Spleen (tissue), 11 donors: ENCODE results near the gene TNFRSF14. TPM values are rescaled to one million over a fixed set of nuclear protein-coding genes. Genes with fewer than 3 reads are reported as not detected.

Source experiments
- DNase-seq: peaks from one replicate; pipeline ENCODE4 v3.0.0-alpha.2; 2020
- H3K27ac ChIP-seq, 8 donors: fragments of 200-600 bp; sonication (generic) in 7 of 8; 1 replicate in 4 of 8; 2 replicates in 4 of 8; pipeline versions ENCODE4 v1.5.0 to v1.8.0; 2016 to 2021; ENCODE audit warnings: inconsistent platforms in 4 of 8, mild to moderate bottlenecking in 4 of 8, moderate library complexity in 1 of 8
- H3K27me3 ChIP-seq, 7 donors: fragments of 200-600 bp; sonication (generic) in 6 of 7; replicated peaks in 1 of 7; 1 replicate in 4 of 7; 2 replicates in 3 of 7; pipeline versions ENCODE4 v1.5.0 to v1.8.0; 2016 to 2021; ENCODE audit warnings: inconsistent platforms in 3 of 7, mild to moderate bottlenecking in 1 of 7
- H3K36me3 ChIP-seq, 6 donors: fragments of 200-600 bp; sonication (generic) in 5 of 6; 1 replicate in 4 of 6; 2 replicates in 2 of 6; pipeline versions ENCODE4 v1.5.0 to v1.8.0; 2016 to 2021; ENCODE audit warnings: inconsistent platforms in 2 of 6
- H3K4me1 ChIP-seq, 6 donors: fragments of 200-600 bp; sonication (generic) in 5 of 6; 1 replicate in 3 of 6; 2 replicates in 3 of 6; pipeline versions ENCODE4 v1.5.0 to v1.8.0; 2016 to 2021; ENCODE audit warnings: inconsistent platforms in 3 of 6
- H3K4me3 ChIP-seq, 8 donors: fragments of 200-600 bp; sonication (generic) in 7 of 8; 1 replicate in 4 of 8; 2 replicates in 4 of 8; pipeline versions ENCODE4 v1.5.0 to v1.8.0; 2016 to 2021; ENCODE audit warnings: inconsistent platforms in 4 of 8, mild to moderate bottlenecking in 4 of 8, moderate library complexity in 2 of 8
- H3K9me3 ChIP-seq, 8 donors: fragments of 200-600 bp; sonication (generic) in 7 of 8; 1 replicate in 4 of 8; 2 replicates in 4 of 8; pipeline versions ENCODE4 v1.5.0 to v1.8.0; 2016 to 2021; ENCODE audit warnings: inconsistent platforms in 4 of 8
- POLR2A ChIP-seq, 3 donors: fragments of 450-650 bp; IDR thresholded peaks; one replicate each; pipeline ENCODE4 v1.5.1; 2017; ENCODE audit warnings: antibody characterized with exemption in 3 of 3, mild to moderate bottlenecking in 1 of 3
- POLR2AphosphoS5 ChIP-seq, 3 donors: sonication (generic); formaldehyde crosslinking; IDR thresholded peaks; one replicate each; pipeline ENCODE4 v1.5.1; 2017; ENCODE audit warnings: antibody characterized with exemption in 3 of 3
- WGBS, 5 donors: extraction: QIAGEN DNeasy Blood & Tissue Kit in 3 of 5; methylation state at CpG; one replicate each; pipeline versions ENCODE4 v1.1.5 to v1.1.7; 2013 to 2018; 5-methylcytosine and 5-hydroxymethylcytosine counted together
- intact Hi-C: fragments of 100-400 bp; cut with DNase I; formaldehyde crosslinking; loops from one replicate; pipeline ENCODE4 v1.15.0; 2023; ENCODE audit warnings: low total_unique reads
- polyA plus RNA-seq, 3 donors: library from polyadenylated mRNA; stranded (reverse); fragments of 200-250 nt; gene quantifications; one replicate each; pipeline ENCODE4 v1.2.1, GENCODE V29; 2013
- total RNA-seq, 7 donors: library from RNA; depleted of rRNA in 3 of 7; stranded (reverse); fragments of >200 nt in 3 of 7; fragmentation: NEBNext Ultra II Directional in 4 of 7; extraction: Animal tissue kit (Norgen Biotek cat#: 25700) in 4 of 7; gene quantifications; one replicate each; pipeline versions ENCODE4 v1.1.0 to v1.2.1, GENCODE V29; 2016 to 2021
- TF ChIP-seq, protein P1 (sequence below), 11 experiments: fragments of 200-600 bp in 7 of 11; fragments of 450-650 bp in 4 of 11; sonication (generic) in 4 of 11; IDR thresholded peaks in 8 of 11; conservative IDR thresholded peaks in 3 of 11; 1 replicate in 7 of 11; 2 replicates in 4 of 11; pipeline versions ENCODE4 v1.4.0 to v1.8.0; 2016 to 2021; ENCODE audit warnings: antibody characterized with exemption in 11 of 11, inconsistent platforms in 4 of 11, mild to moderate bottlenecking in 1 of 11
- donor health status: healthy with polysubstance abuse.
- donor health status: DM: no; HTN: no; CAD: no; lungs with moderate emphysema.
- donor health status: DM: no; HTN: no; CAD: no.
- donor health status: Bipolar disorder and iron deficiency.
- donor health status: healthy.
- donor health status: DM: no; HTN: no; CAD: no.
- donor health status: DM: yes; HTN: yes; CAD: no.

Gene TNFRSF14
- total and polyA plus RNA-seq, 10 donors = 146 to 366 (median 191) TPM

DNA sequence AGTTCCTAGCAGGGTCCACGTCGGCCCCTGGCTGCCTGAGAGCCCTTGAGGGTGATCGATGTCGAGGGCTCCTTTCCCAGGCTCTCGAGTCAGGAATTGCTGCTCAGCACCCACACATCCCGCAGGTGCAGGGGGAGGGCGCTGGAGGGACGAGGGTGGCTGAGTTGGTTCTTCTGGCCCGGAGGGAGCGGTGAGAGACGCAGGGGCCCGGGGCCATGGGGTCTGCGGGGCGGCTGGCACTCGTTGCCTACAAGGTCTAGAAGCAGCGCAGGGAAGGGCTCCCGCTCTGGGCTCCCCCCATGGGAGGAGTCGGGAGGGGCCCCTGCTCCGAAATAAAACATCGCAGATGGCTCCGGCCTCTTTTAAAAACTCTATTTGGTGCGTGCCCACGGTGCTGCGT lies 48.0 kb upstream of the TNFRSF14 start:
- Histone ChIP-seq H3K27me3 (peaks cover 0 to 24% (median 10%) of the 10 kb centered on the region in 7 donors), H3K36me3 (peaks cover 6 to 64% (median 60%) of the 10 kb centered on the region in 6 donors), H3K27ac (no peak overlapping the region), H3K4me1 (peaks cover 0 to 39% (median 15%) of the 10 kb centered on the region in 6 donors), H3K4me3 (no peak overlapping the region), H3K9me3 (no peaks in the 10 kb centered on the region)
- peak in 2 of 3 donors; percentile 29 to 50 for TF ChIP-seq POLR2AphosphoS5 (IDR thresholded peaks at IDR 0.05)
- no peak for TF ChIP-seq POLR2A (IDR thresholded peaks at IDR 0.05)
- no peak for DNase-seq
- intact Hi-C loops = no loop called here
- WGBS, 5 donors = 89 to 92% (median 92%) methylated on average over 24 of the region's 24 CpGs

DNA sequence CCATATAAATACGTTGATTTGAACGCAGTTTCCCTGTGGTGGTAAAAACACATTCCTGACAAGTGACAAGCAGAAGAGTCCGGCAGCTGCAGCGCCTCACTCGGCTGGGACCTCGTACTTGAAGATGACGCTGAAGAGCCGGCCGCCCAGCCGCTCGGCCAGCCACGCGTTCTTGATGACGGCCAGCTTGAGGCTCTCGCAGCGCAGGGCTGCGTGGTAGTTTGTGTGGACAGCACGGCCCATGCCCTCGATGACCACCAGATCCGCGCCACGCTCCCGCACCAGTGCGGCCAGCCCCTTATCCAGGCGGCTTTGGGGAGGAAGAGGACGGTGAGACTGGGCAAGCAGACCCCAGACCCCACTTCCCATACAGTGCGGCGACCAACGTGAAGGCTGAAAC lies 47.4 kb upstream of the TNFRSF14 start:
- no peak for DNase-seq
- 93 to 97% (median 95%) methylated on average over 22 to 29 of the region's 29 CpGs for WGBS, 5 donors
- TF ChIP-seq POLR2AphosphoS5 (IDR thresholded peaks at IDR 0.05) (peak in 1 of 3 donors; percentile 32), POLR2A (IDR thresholded peaks at IDR 0.05) (no peak)
- TF ChIP-seq, protein P1, sequence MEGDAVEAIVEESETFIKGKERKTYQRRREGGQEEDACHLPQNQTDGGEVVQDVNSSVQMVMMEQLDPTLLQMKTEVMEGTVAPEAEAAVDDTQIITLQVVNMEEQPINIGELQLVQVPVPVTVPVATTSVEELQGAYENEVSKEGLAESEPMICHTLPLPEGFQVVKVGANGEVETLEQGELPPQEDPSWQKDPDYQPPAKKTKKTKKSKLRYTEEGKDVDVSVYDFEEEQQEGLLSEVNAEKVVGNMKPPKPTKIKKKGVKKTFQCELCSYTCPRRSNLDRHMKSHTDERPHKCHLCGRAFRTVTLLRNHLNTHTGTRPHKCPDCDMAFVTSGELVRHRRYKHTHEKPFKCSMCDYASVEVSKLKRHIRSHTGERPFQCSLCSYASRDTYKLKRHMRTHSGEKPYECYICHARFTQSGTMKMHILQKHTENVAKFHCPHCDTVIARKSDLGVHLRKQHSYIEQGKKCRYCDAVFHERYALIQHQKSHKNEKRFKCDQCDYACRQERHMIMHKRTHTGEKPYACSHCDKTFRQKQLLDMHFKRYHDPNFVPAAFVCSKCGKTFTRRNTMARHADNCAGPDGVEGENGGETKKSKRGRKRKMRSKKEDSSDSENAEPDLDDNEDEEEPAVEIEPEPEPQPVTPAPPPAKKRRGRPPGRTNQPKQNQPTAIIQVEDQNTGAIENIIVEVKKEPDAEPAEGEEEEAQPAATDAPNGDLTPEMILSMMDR (IDR thresholded peaks at IDR 0.05 in 8 of 11, conservative IDR thresholded peaks at IDR 0.05 in 3 of 11) = no peak

GRCh38 chr1:2509589-2509988 lies 46.6 kb upstream of the TNFRSF14 start:
- WGBS, 5 donors = 90 to 96% (median 92%) methylated on average over 9 to 11 of the region's 11 CpGs
- intact Hi-C loops = no loop called here
- H3K27ac ChIP-seq = no peak overlapping the region
- peaks cover 0 to 10% (median 3%) of the 10 kb centered on the region in 7 donors for H3K27me3 ChIP-seq
- no peaks in the 10 kb centered on the region for H3K9me3 ChIP-seq
- H3K36me3 ChIP-seq = peaks cover 6 to 78% (median 72%) of the 10 kb centered on the region in 6 donors
- H3K4me1 ChIP-seq = peaks cover 0 to 33% (median 13%) of the 10 kb centered on the region in 6 donors
- no peak overlapping the region for H3K4me3 ChIP-seq
- TF ChIP-seq POLR2AphosphoS5 (IDR thresholded peaks at IDR 0.05) = no peak
- no peak for TF ChIP-seq POLR2A (IDR thresholded peaks at IDR 0.05)
- TF ChIP-seq, protein P1 (IDR thresholded peaks at IDR 0.05 in 8 of 11, conservative IDR thresholded peaks at IDR 0.05 in 3 of 11) = no peak
- no peak for DNase-seq

More for the DNA sequence above, 47.4 kb upstream of the TNFRSF14 start:
- Histone ChIP-seq H3K9me3 (no peaks in the 10 kb centered on the region), H3K27me3 (peaks cover 0 to 19% (median 9%) of the 10 kb centered on the region in 7 donors), H3K36me3 (peaks cover 6 to 69% (median 66%) of the 10 kb centered on the region in 6 donors), H3K27ac (no peak overlapping the region), H3K4me1 (peaks cover 0 to 39% (median 15%) of the 10 kb centered on the region in 6 donors), H3K4me3 (no peak overlapping the region)
- intact Hi-C loops = no loop called here

GRCh38 chr1:2510366-2511155 lies 45.6 kb upstream of the TNFRSF14 start:
- H3K36me3 ChIP-seq = peaks cover 6 to 88% (median 82%) of the 10 kb centered on the region in 6 donors
- TF ChIP-seq POLR2AphosphoS5 (IDR thresholded peaks at IDR 0.05) (no peak), POLR2A (IDR thresholded peaks at IDR 0.05) (no peak)
- intact Hi-C loops = no loop called here
- peaks cover 0 to 35% (median 15%) of the 10 kb centered on the region in 6 donors for H3K4me1 ChIP-seq
- DNase-seq = no peak
- WGBS, 5 donors = 89 to 98% (median 94%) methylated on average over 10 to 27 of the region's 27 CpGs
- peaks cover 0 to under 1% (median 0%) of the 10 kb centered on the region in 7 donors for H3K27me3 ChIP-seq
- H3K27ac ChIP-seq = no peak overlapping the region
- H3K9me3 ChIP-seq = no peaks in the 10 kb centered on the region
- H3K4me3 ChIP-seq = no peak overlapping the region

DNA sequence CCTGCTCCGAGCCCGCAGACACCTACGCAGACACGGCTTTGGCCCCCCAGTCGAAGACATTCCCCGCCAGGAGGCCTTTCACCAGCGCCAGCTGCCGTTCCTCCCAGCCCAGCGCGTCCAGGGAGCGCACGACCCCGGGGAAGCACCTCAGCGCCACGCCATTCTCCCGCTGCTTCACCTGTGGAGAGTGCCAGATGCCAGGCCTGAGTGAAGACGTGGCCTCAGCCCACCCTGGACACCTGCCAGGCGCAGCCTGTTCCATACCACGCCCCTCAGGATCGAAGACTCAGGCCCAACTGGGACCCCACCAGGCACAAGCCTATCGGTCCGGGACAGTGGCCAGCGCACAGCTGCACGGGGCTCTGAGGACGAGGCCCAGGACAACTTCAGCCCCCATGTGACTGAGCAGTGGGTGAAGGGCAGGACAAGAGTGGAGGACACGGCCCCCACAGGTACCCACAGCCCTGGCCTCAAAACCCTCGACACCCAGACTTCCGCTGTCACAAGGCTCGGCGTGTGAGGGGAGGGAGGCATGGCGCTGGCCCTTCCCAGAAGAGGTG lies 43.2 kb upstream of the TNFRSF14 start:
- Histone ChIP-seq H3K27me3 (no peaks in the 10 kb centered on the region), H3K36me3 (peaks cover 6 to 100% (median 98%) of the 10 kb centered on the region in 6 donors), H3K4me3 (no peak overlapping the region), H3K9me3 (no peaks in the 10 kb centered on the region), H3K27ac (no peak overlapping the region), H3K4me1 (peaks cover 0 to 15% (median 8%) of the 10 kb centered on the region in 6 donors)
- intact Hi-C loops = no loop called here
- DNase-seq = no peak
- WGBS, 5 donors = 86 to 94% (median 94%) methylated on average over 11 to 31 of the region's 31 CpGs
- peak in 1 of 3 donors; percentile 36 for TF ChIP-seq POLR2AphosphoS5 (IDR thresholded peaks at IDR 0.05)
- TF ChIP-seq POLR2A (IDR thresholded peaks at IDR 0.05) = no peak
